ENCODE data around the gene AGK.
"Not testable (repeated sequence)": the region's sequence is repeated elsewhere in the genome, so short reads cannot be mapped to it uniquely, and the experiment has no call there.

The AGK gene

GRCh38 chr7:141534757-141535737 is 16.2 kb upstream of the AGK start:
- DNase-seq, result no peak
- no peaks in the 10 kb centered on the region for H3K9me3 Mint-ChIP-seq
- H3K27me3 Mint-ChIP-seq, result peaks cover 37% of the 10 kb centered on the region

GRCh38 chr7:141537906-141538305 is 13.3 kb upstream of the AGK start:
- Mint-ChIP-seq H3K27me3 (peaks cover 46% of the 10 kb centered on the region), H3K4me1 (no peaks in the 10 kb centered on the region), H3K27ac (no peak overlapping the region), H3K4me3 (no peak overlapping the region), H3K9me3 (no peaks in the 10 kb centered on the region)
- no peak for DNase-seq
- ATAC-seq, result no peak

More at GRCh38 chr7:141534757-141535737, 16.2 kb upstream of the AGK start:
- Mint-ChIP-seq H3K4me1 (no peaks in the 10 kb centered on the region), H3K4me3 (no peak overlapping the region), H3K27ac (peak overlapping the region in 1 of 2 donors; percentile 50)
- ATAC-seq, result no peak

- ATAC-seq (no peak), DNase-seq (no peak)
- no peak overlapping the region for H3K4me3 Mint-ChIP-seq
- peaks cover 35% of the 10 kb centered on the region for H3K27me3 Mint-ChIP-seq
- H3K4me1 Mint-ChIP-seq, result no peaks in the 10 kb centered on the region
- no peaks in the 10 kb centered on the region for H3K9me3 Mint-ChIP-seq
- H3K27ac Mint-ChIP-seq, result no peak overlapping the region
Measured at GRCh38 chr7:141541375-141541774, 9.8 kb upstream of the AGK start.

GRCh38 chr7:141544831-141545230 is 6.4 kb upstream of the AGK start:
- no peak overlapping the region for H3K27ac Mint-ChIP-seq
- no peaks in the 10 kb centered on the region for H3K9me3 Mint-ChIP-seq
- H3K4me1 Mint-ChIP-seq, result no peaks in the 10 kb centered on the region
- H3K27me3 Mint-ChIP-seq, result peaks cover 26% of the 10 kb centered on the region
- H3K4me3 Mint-ChIP-seq, result no peak overlapping the region
- ATAC-seq (no peak), DNase-seq (no peak)

- Mint-ChIP-seq H3K4me1 (peaks cover 28% of the 10 kb centered on the region), H3K9me3 (no peaks in the 10 kb centered on the region), H3K27ac (no peak overlapping the region), H3K27me3 (peaks cover 14% of the 10 kb centered on the region), H3K4me3 (no peak overlapping the region)
- DNase-seq (no peak), ATAC-seq (no peak)
Measured at GRCh38 chr7:141549582-141549981, 1.6 kb upstream of the AGK start.

- Mint-ChIP-seq H3K4me3 (peak overlapping the region; percentile 87 to 88), H3K9me3 (no peaks in the 10 kb centered on the region), H3K4me1 (peaks cover 35% of the 10 kb centered on the region), H3K27ac (peak overlapping the region; percentile 92 to 93), H3K27me3 (peaks cover 14% of the 10 kb centered on the region)
- ATAC-seq (peak; percentile 23), DNase-seq (peak in 1 of 2 donors; percentile 32)
Measured at GRCh38 chr7:141550386-141551093, 670 bp upstream of the AGK start.

GRCh38 chr7:141551782-141552181 is 572 bp downstream of the AGK start:
- peak overlapping the region; percentile 87 to 88 for H3K4me3 Mint-ChIP-seq
- no peaks in the 10 kb centered on the region for H3K9me3 Mint-ChIP-seq
- no peak for DNase-seq
- H3K4me1 Mint-ChIP-seq, result peaks cover 47% of the 10 kb centered on the region
- H3K27ac Mint-ChIP-seq, result peak overlapping the region in 1 of 2 donors; percentile 90
- peak; percentile 11 for ATAC-seq
- H3K27me3 Mint-ChIP-seq, result peaks cover 7% of the 10 kb centered on the region

GRCh38 chr7:141557360-141557759 is 6.2 kb downstream of the AGK start:
- no peaks in the 10 kb centered on the region for H3K27me3 Mint-ChIP-seq
- DNase-seq (no peak), ATAC-seq (peak; percentile 4)
- peaks cover 10 to 16% of the 10 kb centered on the region in 2 donors for H3K9me3 Mint-ChIP-seq
- H3K4me1 Mint-ChIP-seq, result peaks cover 82% of the 10 kb centered on the region
- peak overlapping the region; percentile 15 to 62 for H3K4me3 Mint-ChIP-seq
- peak overlapping the region; percentile 84 to 89 for H3K27ac Mint-ChIP-seq

- H3K27ac Mint-ChIP-seq, result peak overlapping the region; percentile 89 to 96
- peaks cover 82% of the 10 kb centered on the region for H3K4me1 Mint-ChIP-seq
- DNase-seq (peak in 1 of 2 donors; percentile 55), ATAC-seq (peak; percentile 68)
- peak overlapping the region; percentile 62 to 68 for H3K4me3 Mint-ChIP-seq
- H3K27me3 Mint-ChIP-seq, result not testable (repeated sequence)
- peaks cover 10 to 16% of the 10 kb centered on the region in 2 donors for H3K9me3 Mint-ChIP-seq
Measured at GRCh38 chr7:141557831-141558531, 6.8 kb downstream of the AGK start.

- H3K27me3 Mint-ChIP-seq, result no peaks in the 10 kb centered on the region
- DNase-seq (peak; percentile 30 to 44), ATAC-seq (peak; percentile 94)
- peak overlapping the region; percentile 54 to 68 for H3K4me3 Mint-ChIP-seq
- H3K4me1 Mint-ChIP-seq, result peaks cover 82% of the 10 kb centered on the region
- peaks cover 15 to 22% of the 10 kb centered on the region in 2 donors for H3K9me3 Mint-ChIP-seq
- peak overlapping the region; percentile 69 to 96 for H3K27ac Mint-ChIP-seq
Measured at GRCh38 chr7:141558544-141559183, 7.5 kb downstream of the AGK start.

GRCh38 chr7:141559961-141560360 is 8.8 kb downstream of the AGK start:
- Mint-ChIP-seq H3K4me1 (peaks cover 89% of the 10 kb centered on the region), H3K27ac (no peak overlapping the region), H3K27me3 (no peaks in the 10 kb centered on the region), H3K9me3 (peaks cover 22 to 29% of the 10 kb centered on the region in 2 donors), H3K4me3 (peak overlapping the region in 1 of 2 donors; percentile 3)
- ATAC-seq (no peak), DNase-seq (no peak)

GRCh38 chr7:141562036-141562435 is 10.8 kb downstream of the AGK start:
- peaks cover 87% of the 10 kb centered on the region for H3K4me1 Mint-ChIP-seq
- H3K27ac Mint-ChIP-seq, result no peak overlapping the region
- H3K9me3 Mint-ChIP-seq, result peaks cover 22 to 29% of the 10 kb centered on the region in 2 donors
- no peaks in the 10 kb centered on the region for H3K27me3 Mint-ChIP-seq
- DNase-seq, result no peak
- ATAC-seq, result no peak
- no peak overlapping the region for H3K4me3 Mint-ChIP-seq

GRCh38 chr7:141562543-141562942 is 11.3 kb downstream of the AGK start:
- Mint-ChIP-seq H3K27ac (no peak overlapping the region), H3K27me3 (no peaks in the 10 kb centered on the region), H3K4me1 (peaks cover 87% of the 10 kb centered on the region), H3K9me3 (peaks cover 22 to 29% of the 10 kb centered on the region in 2 donors), H3K4me3 (no peak overlapping the region)
- no peak for DNase-seq
- ATAC-seq, result no peak

GRCh38 chr7:141562972-141563371 is 11.8 kb downstream of the AGK start:
- no peak for DNase-seq
- Mint-ChIP-seq H3K4me1 (peaks cover 86% of the 10 kb centered on the region), H3K9me3 (peaks cover 22 to 29% of the 10 kb centered on the region in 2 donors), H3K27ac (no peak overlapping the region), H3K4me3 (peak overlapping the region in 1 of 2 donors; percentile 62), H3K27me3 (no peaks in the 10 kb centered on the region)
- ATAC-seq, result no peak
